Esophagus (tissue), 2 donors: ENCODE data around the gene BCLAF1. TPM values are rescaled to one million over a fixed set of nuclear protein-coding genes. Genes with fewer than 3 reads are reported as not detected.
A peak's percentile ranks its signal among the peaks of the same experiment; 100 is the strongest.

Source experiments
- H3K27ac ChIP-seq, 2 donors: one replicate each; pipeline ENCODE4 v1.5.1; 2013; ENCODE audit warnings: low read depth in 2 of 2, mild to moderate bottlenecking in 2 of 2, inconsistent platforms in 1 of 2, low read length in 1 of 2, moderate library complexity in 1 of 2
- H3K27me3 ChIP-seq, 2 donors: one replicate each; pipeline ENCODE4 v1.6.1; 2013; ENCODE audit warnings: low read length in 2 of 2, control low read depth in 1 of 2, mild to moderate bottlenecking in 1 of 2; ENCODE audit not compliant: insufficient read depth in 2 of 2, control insufficient read depth in 1 of 2
- H3K36me3 ChIP-seq, 2 donors: one replicate each; pipeline ENCODE4 v1.6.1; 2013; ENCODE audit warnings: low read length in 1 of 2; ENCODE audit not compliant: control insufficient read depth in 2 of 2, insufficient read depth in 2 of 2
- H3K4me1 ChIP-seq, 2 donors: one replicate each; pipeline ENCODE4 v1.6.1; 2013; ENCODE audit warnings: low read length in 1 of 2; ENCODE audit not compliant: control insufficient read depth in 2 of 2, insufficient read depth in 2 of 2
- H3K4me3 ChIP-seq, 2 donors: one replicate each; pipeline ENCODE4 v1.5.1; 2013; ENCODE audit warnings: low read length in 2 of 2, mild to moderate bottlenecking in 2 of 2, low read depth in 1 of 2, moderate library complexity in 1 of 2
- H3K9me3 ChIP-seq, 2 donors: one replicate each; pipeline ENCODE4 v1.6.1; 2013; ENCODE audit warnings: mild to moderate bottlenecking in 2 of 2, low read depth in 1 of 2, low read length in 1 of 2, moderate library complexity in 1 of 2; ENCODE audit not compliant: control insufficient read depth in 2 of 2, insufficient read depth in 1 of 2
- WGBS, 2 donors: extraction: QIAGEN DNeasy Blood & Tissue Kit; methylation state at CpG; one replicate each; pipeline ENCODE4 v1.1.7; 2013; 5-methylcytosine and 5-hydroxymethylcytosine counted together
- polyA plus RNA-seq, 2 donors: library from polyadenylated mRNA; stranded (reverse); fragments of 200-250 nt; gene quantifications; one replicate each; pipeline ENCODE4 v1.2.3, GENCODE V29; 2013
- donor health status: healthy with polysubstance abuse.
- donor health status: Bipolar disorder and iron deficiency.

Gene BCLAF1
- polyA plus RNA-seq: 10 to 100 TPM; 20.3 to 22.4 TPM

- H3K9me3 ChIP-seq: no peaks in the 10 kb centered on the region
- WGBS, 2 donors: 1% methylated on average over 60 of the region's 60 CpGs
- H3K36me3 ChIP-seq: no peaks in the 10 kb centered on the region
- H3K27ac ChIP-seq: peak within 1 kb of the TSS; percentile 99 to 100
- peak within 1 kb of the TSS; percentile 90 to 95 for H3K4me3 ChIP-seq
- no peaks in the 10 kb centered on the region for H3K27me3 ChIP-seq
- H3K4me1 ChIP-seq: peaks cover 0 to 4% of the 10 kb centered on the region in 2 donors
These were observed at the start of gene BCLAF1 for GRCh38 chr6:136289579-136290409. BCLAF1 (minus strand) TSS chr6:136289846; CDS start chr6:136279866, 9,980 bp downstream.

- H3K9me3 ChIP-seq: peaks cover 0 to 3% of the 10 kb centered on the region in 2 donors
- H3K27ac ChIP-seq: no peak overlapping the region
- no peak overlapping the region for H3K4me3 ChIP-seq
- H3K36me3 ChIP-seq: no peaks in the 10 kb centered on the region
- H3K27me3 ChIP-seq: no peaks in the 10 kb centered on the region
- WGBS, 2 donors: 84 to 90% methylated on average over 4 of the region's 4 CpGs
- peaks cover 0 to 3% of the 10 kb centered on the region in 2 donors for H3K4me1 ChIP-seq
These were observed 48.8 kb upstream of the BCLAF1 start for GRCh38 chr6:136338486-136338885.

DNA sequence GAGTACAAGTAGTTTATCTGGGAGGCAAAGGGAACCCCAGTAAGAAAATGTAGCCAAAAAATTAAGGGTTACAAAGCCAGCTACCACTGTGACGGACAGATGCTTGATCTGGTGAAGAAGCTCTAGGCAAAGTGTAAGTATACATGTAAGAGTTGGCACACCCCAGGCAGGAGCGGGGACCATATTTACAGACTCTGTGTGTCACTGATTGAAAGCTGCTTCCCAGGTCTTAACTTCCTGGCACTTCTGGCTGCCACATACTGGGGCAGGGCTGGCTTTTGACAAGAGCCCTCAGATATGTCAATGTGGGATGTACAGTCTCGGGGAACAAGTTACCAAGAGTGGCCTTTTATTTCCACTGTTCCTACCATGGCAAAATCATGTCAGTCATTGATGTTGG is 48.0 kb upstream of the BCLAF1 start:
- Histone ChIP-seq H3K27me3 (no peaks in the 10 kb centered on the region), H3K27ac (no peak overlapping the region), H3K4me3 (no peak overlapping the region), H3K9me3 (peaks cover 0 to 3% of the 10 kb centered on the region in 2 donors), H3K36me3 (no peaks in the 10 kb centered on the region), H3K4me1 (peaks cover 0 to 3% of the 10 kb centered on the region in 2 donors)
- WGBS, 2 donors: 85 to 88% methylated on average over 3 of the region's 3 CpGs

DNA sequence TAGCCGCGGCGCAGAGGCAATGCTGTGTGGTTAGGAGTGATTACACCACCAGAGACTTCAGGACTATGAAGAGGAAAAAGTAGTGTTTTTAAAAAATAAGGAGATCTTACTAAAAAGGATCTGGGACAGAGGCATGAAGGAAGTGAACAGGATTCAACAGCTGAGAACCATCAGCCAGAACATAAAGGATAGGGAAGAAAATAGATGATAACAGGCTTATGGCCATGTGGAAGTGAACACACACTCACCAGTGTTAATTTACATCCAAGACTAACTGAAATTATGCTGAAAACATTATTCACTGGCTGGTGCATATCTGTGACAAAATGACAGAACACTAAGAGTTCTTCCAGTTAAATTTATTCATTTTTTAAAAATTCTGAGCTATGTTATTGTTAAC is 47.5 kb upstream of the BCLAF1 start:
- peaks cover 0 to 3% of the 10 kb centered on the region in 2 donors for H3K9me3 ChIP-seq
- 60 to 66% methylated on average over 3 of the region's 3 CpGs for WGBS, 2 donors

DNA sequence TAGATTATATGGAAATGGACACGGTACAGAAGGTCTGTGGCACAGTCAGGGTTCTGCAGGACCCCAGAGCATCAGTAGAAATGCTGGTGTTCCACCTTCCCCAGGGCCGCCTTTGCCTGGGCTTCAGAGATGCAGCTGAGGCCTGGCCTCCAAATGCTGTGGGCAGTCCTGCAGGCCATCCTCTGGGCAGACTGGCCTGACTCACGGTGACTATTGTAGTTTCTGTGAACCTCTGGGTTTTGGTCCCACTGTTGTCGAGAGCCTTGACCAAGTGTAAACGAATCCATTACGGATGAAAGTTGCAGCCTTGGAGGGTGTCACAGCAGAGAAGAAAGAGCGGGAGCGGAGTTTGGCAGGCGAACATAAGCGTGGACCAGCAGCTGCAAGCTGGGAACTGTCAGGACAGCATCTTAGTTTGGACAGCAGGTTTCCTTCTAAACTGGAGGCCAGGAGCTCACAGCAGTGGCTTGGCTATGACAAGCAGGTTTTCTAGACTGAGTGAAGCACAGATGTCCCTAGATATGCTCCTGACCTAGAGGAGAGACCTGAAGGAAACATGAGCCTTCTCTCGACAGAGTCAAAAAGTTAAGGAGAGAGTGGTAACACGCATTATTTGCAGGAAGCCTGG is 46.2 kb upstream of the BCLAF1 start:
- Histone ChIP-seq H3K36me3 (no peaks in the 10 kb centered on the region), H3K9me3 (peaks cover 0 to 3% of the 10 kb centered on the region in 2 donors), H3K27me3 (no peaks in the 10 kb centered on the region), H3K4me1 (peaks cover 0 to 3% of the 10 kb centered on the region in 2 donors), H3K27ac (no peak overlapping the region), H3K4me3 (no peak overlapping the region)
- WGBS, 2 donors: 73 to 74% methylated on average over 12 of the region's 12 CpGs

More for the DNA sequence above, 47.5 kb upstream of the BCLAF1 start:
- H3K4me1 ChIP-seq: peaks cover 0 to 3% of the 10 kb centered on the region in 2 donors
- no peak overlapping the region for H3K27ac ChIP-seq
- no peaks in the 10 kb centered on the region for H3K27me3 ChIP-seq
- no peak overlapping the region for H3K4me3 ChIP-seq
- H3K36me3 ChIP-seq: no peaks in the 10 kb centered on the region

DNA sequence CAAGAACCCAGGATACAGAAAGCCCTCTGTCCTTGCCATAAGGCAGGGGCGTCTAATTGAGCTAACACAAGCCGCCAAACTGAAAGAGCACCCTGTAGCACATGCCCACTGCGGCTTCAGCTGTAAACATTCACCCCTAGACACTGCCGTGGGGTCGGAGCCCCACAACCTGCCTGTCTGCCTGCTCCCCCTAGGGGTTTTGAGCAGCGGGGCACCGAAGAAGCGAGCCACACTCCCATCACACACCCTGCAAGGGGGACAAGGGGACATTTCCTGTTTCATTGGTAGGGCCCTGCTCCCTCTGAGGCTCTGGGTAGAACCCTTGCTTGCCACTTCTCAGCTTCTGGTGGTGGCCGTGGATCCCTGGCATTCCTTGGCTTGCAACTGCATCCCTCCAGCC is 45.2 kb upstream of the BCLAF1 start:
- Histone ChIP-seq H3K4me1 (peaks cover 0 to 3% of the 10 kb centered on the region in 2 donors), H3K27ac (no peak overlapping the region), H3K36me3 (no peaks in the 10 kb centered on the region), H3K27me3 (no peaks in the 10 kb centered on the region), H3K9me3 (peaks cover 0 to 3% of the 10 kb centered on the region in 2 donors), H3K4me3 (no peak overlapping the region)
- WGBS, 2 donors: 74 to 84% methylated on average over 9 of the region's 9 CpGs

- Histone ChIP-seq H3K9me3 (peaks cover 0 to 3% of the 10 kb centered on the region in 2 donors), H3K4me1 (peaks cover 0 to 3% of the 10 kb centered on the region in 2 donors), H3K36me3 (no peaks in the 10 kb centered on the region), H3K4me3 (no peak overlapping the region), H3K27me3 (no peaks in the 10 kb centered on the region), H3K27ac (no peak overlapping the region)
- 87 to 89% methylated on average over 13 of the region's 13 CpGs for WGBS, 2 donors
These were observed 44.8 kb upstream of the BCLAF1 start for GRCh38 chr6:136334465-136334846.

DNA sequence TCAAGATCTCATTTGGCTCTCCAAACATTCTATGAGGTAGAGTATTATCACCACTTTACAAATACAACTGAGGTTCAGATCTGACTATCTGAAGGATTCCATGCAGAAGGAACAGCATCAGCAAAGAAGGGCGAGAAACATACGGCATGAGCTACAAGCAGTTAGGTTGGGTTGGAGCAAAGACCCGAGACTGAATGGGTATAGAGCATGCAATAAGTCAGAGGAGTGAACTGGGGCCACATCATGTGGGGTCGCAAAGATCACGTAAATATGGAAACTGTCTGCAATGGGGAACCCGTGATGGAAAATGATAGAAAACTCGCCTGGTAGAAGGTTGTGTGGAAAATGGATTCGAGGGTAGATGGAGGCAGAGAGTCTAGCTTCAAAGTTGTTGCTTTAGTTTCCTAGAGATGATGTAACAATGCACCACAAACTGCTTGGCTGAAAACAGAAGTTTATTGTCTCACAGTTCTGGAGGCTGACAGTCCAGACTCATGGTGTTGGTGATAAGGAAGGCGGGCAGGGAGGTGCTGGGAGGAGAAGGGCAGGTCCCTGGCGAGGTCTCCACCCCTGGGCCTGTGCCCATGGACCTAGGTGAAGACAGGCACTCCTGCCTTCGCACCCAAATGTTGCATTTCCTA is 44.3 kb upstream of the BCLAF1 start:
- no peaks in the 10 kb centered on the region for H3K27me3 ChIP-seq
- peaks cover 0 to 3% of the 10 kb centered on the region in 2 donors for H3K9me3 ChIP-seq
- H3K4me3 ChIP-seq: no peak overlapping the region
- 86 to 89% methylated on average over 11 of the region's 11 CpGs for WGBS, 2 donors
- peaks cover 0 to 3% of the 10 kb centered on the region in 2 donors for H3K4me1 ChIP-seq
- H3K27ac ChIP-seq: no peak overlapping the region
- no peaks in the 10 kb centered on the region for H3K36me3 ChIP-seq

DNA sequence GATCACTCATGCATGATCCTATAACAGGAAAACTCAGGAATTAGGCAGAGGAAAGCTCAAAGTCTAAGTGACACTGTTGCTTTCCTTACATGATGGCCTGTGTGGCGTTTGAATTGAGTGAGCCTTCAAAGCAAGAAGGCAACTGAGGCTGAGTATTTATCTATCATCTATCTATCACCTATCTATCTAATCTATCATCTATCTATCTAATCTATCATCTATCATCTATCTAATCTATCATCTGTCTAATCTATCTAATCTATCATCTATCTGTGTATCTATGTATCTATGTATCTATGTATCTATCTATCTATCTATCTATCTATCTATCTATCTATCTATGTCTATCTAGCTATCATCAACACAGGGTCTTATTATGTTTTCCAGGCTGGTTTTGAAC is 41.8 kb upstream of the BCLAF1 start:
- Histone ChIP-seq H3K9me3 (peaks cover 0 to 3% of the 10 kb centered on the region in 2 donors), H3K36me3 (no peaks in the 10 kb centered on the region), H3K27ac (no peak overlapping the region), H3K4me3 (no peak overlapping the region), H3K27me3 (no peaks in the 10 kb centered on the region), H3K4me1 (peaks cover 0 to 3% of the 10 kb centered on the region in 2 donors)
- whole genome bisulfite sequencing, 2 donors: 77 to 88% methylated on average over 1 of the region's 1 CpG
